GM21360 (cell line): ENCODE results near the gene ADPRS.

Experiments
- ATAC-seq: cut with Tn5 transposase; IDR thresholded peaks from one replicate; pipeline ENCODE4 v1.9.1; 2021; ENCODE audit warnings: mild to moderate bottlenecking, moderate library complexity; ENCODE audit not compliant: unreplicated experiment

The ADPRS gene

DNA sequence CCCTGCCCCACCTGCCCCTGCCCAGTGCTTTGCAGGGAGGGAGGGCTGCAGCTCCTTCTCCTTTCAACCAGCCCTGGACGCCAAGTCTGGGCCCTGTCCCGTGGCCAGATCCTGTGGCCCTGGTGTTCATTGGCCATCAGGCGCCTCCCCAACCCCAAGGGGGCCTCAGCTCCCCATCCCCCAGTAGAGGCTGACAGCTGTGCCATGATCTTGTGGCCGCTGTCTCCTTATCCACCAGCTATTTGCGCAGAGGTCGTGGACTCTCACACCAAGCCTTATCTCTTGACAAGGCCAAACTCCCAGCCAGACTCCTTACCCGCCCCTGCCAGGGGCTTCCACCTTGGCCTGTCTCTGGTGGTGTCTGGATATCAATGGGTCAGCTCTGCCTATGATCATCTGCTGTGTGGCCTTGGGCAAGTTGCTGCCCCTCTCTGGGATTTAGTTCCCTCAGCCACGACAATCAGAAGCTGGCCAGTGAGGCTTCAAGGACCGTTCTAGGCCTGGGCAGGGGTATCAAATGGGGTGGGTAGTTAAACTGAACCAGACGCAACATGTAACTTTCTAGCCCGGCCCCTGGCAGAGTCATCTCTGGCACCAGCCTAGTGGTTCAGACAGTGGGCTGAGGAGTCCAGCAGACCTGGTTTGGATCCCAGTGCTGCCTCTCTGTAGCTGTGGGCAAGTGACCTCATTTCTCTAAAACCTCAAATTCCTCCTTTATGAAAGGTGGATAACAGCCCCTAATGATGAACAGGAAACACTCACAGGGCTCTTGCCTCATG, 39.6 kb downstream of the ADPRS start:
- no peak for ATAC-seq

DNA sequence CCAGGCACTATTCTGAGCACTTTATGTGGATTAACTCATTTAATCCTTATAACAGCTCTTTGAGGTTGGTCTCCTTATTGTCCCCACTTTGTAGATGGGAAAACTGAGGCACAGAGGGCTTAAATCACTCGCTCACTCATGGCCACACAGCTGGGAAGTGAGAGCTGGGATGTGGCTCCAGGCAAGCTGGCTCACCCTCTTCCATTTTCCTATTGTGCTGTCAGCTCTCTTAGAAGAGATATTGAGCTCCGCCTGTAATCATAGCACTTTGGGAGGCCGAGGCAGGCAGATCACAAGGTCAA, 40.2 kb downstream of the ADPRS start:
- ATAC-seq, result no peak

DNA sequence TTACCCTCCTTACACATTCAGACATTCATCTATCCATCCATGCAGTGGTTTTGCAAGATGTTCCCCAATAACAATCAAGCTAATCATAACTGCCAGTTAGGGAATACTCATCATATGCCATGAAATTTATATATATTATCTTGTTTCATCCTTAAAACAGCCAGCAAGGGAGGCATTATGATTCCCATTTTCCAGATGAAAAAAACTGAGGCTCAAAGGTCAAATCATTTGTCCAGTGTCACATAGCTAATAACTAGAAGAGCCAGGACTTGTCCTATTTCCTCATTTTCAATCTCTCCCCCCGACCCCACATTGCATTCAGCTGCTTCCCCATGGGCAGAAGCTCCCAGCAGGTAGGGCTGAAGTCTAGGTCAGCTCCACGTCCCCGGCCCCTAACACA, 43.3 kb downstream of the ADPRS start:
- no peak for ATAC-seq

DNA sequence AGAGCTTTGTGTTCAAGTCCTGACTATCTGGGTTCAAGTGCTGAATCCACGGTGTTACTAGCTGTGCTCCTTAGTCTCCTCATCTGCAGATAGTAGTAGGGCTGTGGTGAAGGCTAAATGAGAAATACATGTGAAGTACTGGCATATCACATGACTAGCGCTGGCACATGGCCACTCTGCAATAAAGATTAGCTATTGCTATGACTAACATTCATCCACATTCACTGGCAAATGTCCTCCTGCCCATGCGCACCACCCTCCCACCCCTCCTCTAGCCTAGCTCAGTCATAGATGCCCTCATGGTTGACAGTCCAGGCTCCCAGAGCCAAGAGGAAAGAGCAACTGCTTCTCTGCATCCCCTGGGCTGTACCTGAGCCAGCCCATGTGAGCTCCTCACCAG, 44.8 kb downstream of the ADPRS start:
- ATAC-seq, result no peak

DNA sequence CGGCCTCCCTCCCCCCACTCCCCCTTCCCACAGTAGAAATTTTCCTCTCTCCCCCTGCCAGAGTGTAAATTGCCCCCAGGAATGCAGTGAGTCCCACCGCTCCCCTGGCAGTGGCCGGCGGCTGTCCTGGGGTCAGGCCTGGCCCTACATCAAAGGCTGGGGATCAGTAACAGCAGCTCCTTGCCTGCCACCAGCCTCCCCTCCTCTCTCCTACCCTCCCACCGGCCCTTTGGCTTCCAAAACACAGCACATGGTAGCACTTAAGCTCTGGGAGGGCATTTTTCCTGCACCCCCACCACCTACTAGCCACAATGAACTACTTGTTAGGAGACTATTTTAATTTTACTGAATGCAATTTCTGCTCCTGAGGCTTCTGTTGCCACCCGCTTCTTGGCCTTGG, 45.3 kb downstream of the ADPRS start:
- ATAC-seq, result no peak

DNA sequence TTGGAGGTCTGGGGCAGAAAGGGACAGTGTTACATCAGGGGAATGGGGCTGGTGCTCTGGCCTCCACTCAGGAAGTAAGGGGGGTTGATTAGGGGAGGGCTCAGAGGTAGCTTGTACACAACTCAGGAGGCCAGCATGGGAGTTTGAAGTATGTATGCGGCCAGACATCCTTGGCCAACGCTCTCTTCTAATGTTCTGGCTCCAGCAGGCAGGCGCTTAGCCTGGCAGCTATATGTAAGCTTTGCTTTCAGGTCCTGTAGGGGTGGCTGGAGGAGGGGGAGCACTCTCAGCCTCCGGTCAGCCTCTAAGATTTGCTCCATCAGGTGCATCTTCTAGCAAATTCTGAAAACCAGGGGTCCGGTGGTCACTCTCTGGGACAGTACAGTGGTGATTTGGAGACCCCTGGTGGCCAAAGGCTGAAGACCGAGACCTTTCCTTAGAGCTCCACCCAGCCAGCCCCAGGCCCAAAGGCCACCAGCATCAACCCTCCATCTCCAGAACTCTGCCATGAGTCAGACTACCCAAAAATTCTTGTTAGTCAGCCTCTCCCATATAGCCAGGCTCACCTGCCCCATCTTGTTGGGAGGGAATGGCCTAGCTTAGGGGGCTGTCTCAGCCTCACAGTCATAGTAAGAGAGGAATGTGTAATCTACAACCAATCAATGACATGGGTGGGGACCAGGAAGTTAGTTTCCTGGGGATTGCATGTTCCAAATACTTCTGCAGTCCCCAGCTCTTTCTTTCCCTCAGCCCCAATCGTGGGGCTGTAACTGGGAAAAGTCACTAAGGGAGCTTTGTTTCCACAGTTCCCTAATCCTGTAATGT, 46.0 kb downstream of the ADPRS start:
- no peak for ATAC-seq

DNA sequence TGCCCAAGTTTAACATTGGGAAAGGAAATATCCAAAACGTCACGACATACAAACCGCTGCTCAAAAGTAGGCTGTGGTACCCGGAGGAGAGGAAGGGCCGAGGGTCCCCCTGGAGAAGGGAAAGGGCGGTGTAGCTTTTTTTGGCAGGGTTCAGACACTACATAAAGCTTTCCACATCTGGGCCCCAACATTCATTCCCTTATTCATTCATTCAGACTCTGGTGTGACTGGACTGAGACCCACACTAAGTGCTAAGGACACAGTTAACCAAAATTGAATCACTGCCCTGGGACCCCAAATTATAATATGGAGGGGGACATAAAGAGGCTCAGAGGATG, 46.6 kb downstream of the ADPRS start:
- no peak for ATAC-seq

DNA sequence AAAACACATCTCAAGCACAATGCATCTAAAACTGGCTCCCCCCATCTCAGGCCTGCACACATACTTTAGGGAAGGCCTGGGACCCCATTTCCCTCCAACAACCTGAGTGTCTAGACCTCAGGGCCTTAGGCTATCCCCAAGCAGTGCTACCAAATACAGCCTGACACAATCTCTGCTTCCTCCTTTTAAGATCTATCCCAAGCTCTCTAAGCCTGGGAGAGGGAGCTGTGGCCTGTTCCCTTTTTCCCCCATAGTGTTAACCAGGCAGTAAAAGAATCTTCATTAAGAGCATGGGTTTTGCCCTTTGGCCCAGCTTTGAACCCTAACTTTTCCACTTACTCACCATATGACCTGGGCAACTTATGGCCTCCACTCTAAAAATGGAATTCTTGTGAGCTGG, 47.1 kb downstream of the ADPRS start:
- ATAC-seq, result no peak

DNA sequence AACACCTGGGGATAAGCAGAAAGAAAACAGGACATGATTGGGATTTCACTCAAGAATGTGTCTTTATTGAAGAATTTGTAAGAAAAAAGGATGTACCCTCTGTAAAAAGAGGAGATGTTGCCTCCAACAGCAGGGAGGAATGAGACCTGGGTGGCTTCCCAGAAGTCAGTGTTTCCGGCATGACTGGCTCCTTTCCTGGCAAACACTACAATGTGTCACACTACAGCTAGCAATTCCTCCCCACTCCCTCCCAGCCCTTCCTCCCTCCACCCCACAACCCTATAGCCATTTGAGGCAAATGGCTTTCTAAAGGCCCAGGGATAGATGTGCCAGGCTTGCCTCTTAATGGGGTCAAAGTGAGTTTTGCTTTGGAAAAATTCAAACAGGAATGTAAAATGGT, 47.8 kb downstream of the ADPRS start:
- ATAC-seq, result no peak

DNA sequence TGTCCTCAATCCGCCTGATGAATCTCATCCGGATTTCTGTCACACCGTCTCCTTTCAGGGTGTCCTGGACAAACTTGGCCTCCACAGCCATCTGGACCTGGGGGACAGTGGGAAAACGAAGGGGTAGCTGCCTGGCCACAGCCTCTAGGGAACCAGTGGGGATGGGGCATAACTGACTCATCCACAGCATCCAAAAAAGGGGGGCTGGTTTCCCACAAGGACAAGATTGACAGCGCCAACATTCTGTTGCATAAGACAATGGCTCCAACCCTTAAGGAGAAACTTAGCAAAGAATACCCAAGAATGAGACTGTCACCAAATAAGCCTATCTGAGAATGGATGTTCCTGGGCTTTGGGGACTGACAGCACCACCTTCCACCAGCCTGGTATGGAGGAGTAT, 48.5 kb downstream of the ADPRS start:
- no peak for ATAC-seq

DNA sequence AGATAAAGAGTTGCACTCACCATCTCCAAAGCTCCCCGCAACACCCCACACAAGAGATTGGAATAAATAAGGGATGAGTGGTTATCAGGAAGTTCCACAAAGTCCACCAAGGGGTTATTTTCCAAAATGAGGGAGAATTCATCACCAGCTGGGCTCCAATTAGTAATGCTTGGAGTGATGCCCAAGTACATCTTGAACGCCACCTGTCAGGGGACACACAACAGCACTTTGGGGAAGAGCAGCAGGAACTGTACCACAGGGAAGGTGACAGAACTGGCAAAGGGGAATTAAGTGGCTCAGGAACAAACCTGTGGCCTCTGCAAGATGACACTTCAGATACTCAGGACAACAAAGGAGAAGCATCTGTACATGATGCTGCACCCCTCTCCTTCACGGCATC, 49.1 kb downstream of the ADPRS start:
- no peak for ATAC-seq

DNA sequence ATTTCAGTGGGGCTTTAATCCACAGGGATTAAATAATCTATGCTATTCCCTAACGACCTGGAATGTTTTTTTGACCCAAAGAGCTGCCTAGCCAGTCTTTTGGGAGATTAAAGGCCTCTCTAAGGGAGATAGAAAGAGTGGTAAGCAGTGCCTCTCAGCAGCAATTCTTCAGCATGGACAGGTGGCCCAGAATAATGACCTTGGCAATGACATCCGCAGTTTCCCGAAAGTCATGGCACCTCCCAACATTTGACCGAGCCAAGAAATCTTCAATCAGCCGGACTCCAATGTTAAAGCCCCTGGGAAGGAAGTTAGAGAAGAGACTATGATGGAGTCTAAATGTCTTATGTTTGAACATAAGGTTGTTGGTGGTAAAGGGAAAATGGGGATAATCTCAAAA, 50.8 kb downstream of the ADPRS start:
- ATAC-seq, result no peak

DNA sequence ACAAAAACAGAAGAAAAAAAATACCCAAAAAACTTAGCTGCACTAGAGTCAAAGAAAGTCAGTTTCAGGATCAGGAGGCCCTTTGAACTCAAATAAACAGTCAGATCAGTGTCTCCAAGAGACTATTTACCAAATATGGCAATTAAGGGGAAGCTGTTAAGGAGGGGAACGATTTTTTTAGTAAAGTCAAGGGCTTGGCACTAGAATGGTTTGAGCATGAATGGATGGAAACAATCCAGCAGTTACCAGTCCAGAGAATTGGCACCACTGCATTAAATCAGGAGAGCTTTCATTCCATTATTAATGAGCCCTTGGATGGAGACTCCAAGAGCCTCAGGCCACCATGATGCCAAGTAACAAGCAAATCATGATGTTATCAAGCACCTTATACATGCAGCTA, 53.4 kb downstream of the ADPRS start:
- no peak for ATAC-seq

DNA sequence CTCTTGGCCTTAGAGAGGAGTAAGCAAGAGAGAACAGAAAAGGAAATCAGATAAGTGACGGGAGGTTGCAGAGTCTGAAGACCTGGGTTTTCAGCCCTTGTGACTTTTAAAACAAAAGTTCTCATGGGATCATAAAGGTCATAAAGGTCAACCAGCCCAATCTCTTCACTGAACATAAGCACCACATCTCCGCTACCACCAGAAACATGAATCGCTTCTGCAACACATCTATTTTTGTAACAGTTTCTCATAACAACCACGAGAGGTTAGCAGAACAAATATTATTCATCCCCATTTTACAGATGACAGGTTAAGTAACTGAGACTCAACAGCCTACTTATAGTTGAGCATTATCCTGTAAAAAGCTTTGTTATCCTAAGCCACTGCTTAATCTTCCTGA, 54.7 kb downstream of the ADPRS start:
- ATAC-seq, result no peak
